Aorta (tissue), 5 donors: ENCODE measurements around the gene TIGD1. TPM values are rescaled to one million over a fixed set of nuclear protein-coding genes. Genes with fewer than 3 reads are reported as not detected.

Source experiments
- ATAC-seq: fragments of 200-7000 bp; cut with Tn5 transposase; one replicate; pipeline ENCODE4 v1.9.1; 2022; ENCODE audit warnings: moderate library complexity; ENCODE audit not compliant: low FRiP score
- DNase-seq, 2 donors: peaks; one replicate each; pipeline ENCODE4 v3.0.0-alpha.2; 2020
- H3K27ac ChIP-seq, 2 donors: one replicate each; pipeline ENCODE4 v1.5.1; 2013; ENCODE audit warnings: low read length in 2 of 2, mild to moderate bottlenecking in 2 of 2, moderate library complexity in 2 of 2, control low read depth in 1 of 2, inconsistent platforms in 1 of 2, low read depth in 1 of 2
- H3K27me3 ChIP-seq, 2 donors: one replicate each; pipeline ENCODE4 v1.6.1; 2013; ENCODE audit warnings: control low read depth in 1 of 2, low read length in 1 of 2, mild to moderate bottlenecking in 1 of 2, moderate library complexity in 1 of 2; ENCODE audit not compliant: insufficient read depth in 2 of 2, control insufficient read depth in 1 of 2
- H3K36me3 ChIP-seq, 2 donors: one replicate each; pipeline ENCODE4 v1.6.1; 2013; ENCODE audit warnings: control low read depth in 1 of 2, low read length in 1 of 2, mild to moderate bottlenecking in 1 of 2; ENCODE audit not compliant: insufficient read depth in 2 of 2, control insufficient read depth in 1 of 2
- H3K4me1 ChIP-seq, 2 donors: one replicate each; pipeline ENCODE4 v1.6.1; 2013; ENCODE audit warnings: low read length in 2 of 2, control low read depth in 1 of 2, mild to moderate bottlenecking in 1 of 2, moderate library complexity in 1 of 2; ENCODE audit not compliant: insufficient read depth in 2 of 2, control insufficient read depth in 1 of 2
- H3K4me3 ChIP-seq, 2 donors: one replicate each; pipeline ENCODE4 v1.5.1; 2013; ENCODE audit warnings: low read length in 2 of 2, control low read depth in 1 of 2, mild to moderate bottlenecking in 1 of 2
- H3K9me3 ChIP-seq: one replicate; pipeline ENCODE4 v1.6.1; 2013; ENCODE audit warnings: mild to moderate bottlenecking, low read length; ENCODE audit not compliant: control insufficient read depth
- WGBS, 2 donors: extraction: QIAGEN DNeasy Blood & Tissue Kit; methylation state at CpG; one replicate each; pipeline ENCODE4 v1.1.7; 2013; 5-methylcytosine and 5-hydroxymethylcytosine counted together
- intact Hi-C, 2 donors: fragments of 100-400 bp; cut with DNase I; formaldehyde crosslinking; loops; one replicate each; pipeline versions ENCODE4 v1.14.2 to v1.15.0; 2022
- polyA plus RNA-seq, 2 donors: library from polyadenylated mRNA; stranded (reverse); fragments of 200-250 nt; gene quantifications; one replicate each; pipeline ENCODE4 v1.2.3, GENCODE V29; 2013
- total RNA-seq, 2 donors: library from RNA; stranded (reverse); fragmentation: NEBNext Ultra II Directional; extraction: Animal tissue kit (Norgen Biotek cat#: 25700); gene quantifications; one replicate each; pipeline ENCODE4 v1.2.1, GENCODE V29; 2021
- donor health status: healthy with polysubstance abuse.
- donor health status: Bipolar disorder and iron deficiency.
- donor health status: DM: no; HTN: no; CAD: no.
- donor health status: DM: no; HTN: no; CAD: no.
- donor health status: DM: yes; HTN: yes; CAD: no.

The TIGD1 gene
- total and polyA plus RNA-seq, 4 donors: 0.50 to 3.3 (median 2.1) TPM

DNA sequence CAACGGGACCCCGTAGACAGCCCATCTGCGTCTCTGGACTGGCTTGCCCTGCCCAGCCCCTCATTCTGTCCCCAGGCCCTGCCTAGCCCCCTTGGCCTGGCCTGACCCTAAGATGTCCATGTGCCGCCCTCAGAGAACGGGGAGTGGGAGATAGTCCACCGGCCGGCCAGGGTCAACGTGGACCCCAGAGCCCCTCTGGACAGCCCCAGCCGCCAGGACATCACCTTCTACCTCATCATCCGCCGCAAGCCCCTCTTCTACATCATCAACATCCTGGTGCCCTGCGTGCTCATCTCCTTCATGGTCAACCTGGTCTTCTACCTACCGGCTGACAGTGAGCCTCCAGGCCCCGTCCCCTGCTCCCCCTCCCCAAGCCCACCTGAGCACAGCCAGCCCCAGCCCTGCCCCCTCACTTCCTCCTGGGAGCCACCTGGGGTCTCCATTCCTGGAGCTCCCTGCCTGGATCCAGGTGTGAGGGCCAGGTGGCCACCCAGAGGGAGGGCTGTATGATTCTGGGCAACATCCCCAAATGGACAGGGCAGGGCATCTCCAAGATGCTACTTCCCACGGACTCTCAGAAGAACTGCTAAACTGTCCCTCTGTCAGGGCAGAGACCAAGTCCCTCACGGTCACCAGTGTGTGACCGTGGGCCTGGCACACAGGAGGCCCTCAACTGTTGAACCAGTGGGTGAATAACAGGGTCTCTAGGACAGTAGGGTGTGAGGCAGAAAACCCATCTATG is 20.4 kb downstream of the TIGD1 start:
- Histone ChIP-seq H3K36me3 (no peaks in the 10 kb centered on the region), H3K27ac (no peak overlapping the region), H3K4me3 (no peak overlapping the region), H3K27me3 (no peaks in the 10 kb centered on the region), H3K4me1 (no peaks in the 10 kb centered on the region), H3K9me3 (no peaks in the 10 kb centered on the region)
- intact Hi-C loops: loop anchor here in 1 of 2 donors (10.0 kb wide), 1 partner anchor 625 kb away; no protein-coding TSS in a partner anchor
- DNase-seq (peak; percentile 35 to 70), ATAC-seq (no peak)
- 90 to 92% methylated on average over 17 of the region's 17 CpGs for WGBS, 2 donors

DNA sequence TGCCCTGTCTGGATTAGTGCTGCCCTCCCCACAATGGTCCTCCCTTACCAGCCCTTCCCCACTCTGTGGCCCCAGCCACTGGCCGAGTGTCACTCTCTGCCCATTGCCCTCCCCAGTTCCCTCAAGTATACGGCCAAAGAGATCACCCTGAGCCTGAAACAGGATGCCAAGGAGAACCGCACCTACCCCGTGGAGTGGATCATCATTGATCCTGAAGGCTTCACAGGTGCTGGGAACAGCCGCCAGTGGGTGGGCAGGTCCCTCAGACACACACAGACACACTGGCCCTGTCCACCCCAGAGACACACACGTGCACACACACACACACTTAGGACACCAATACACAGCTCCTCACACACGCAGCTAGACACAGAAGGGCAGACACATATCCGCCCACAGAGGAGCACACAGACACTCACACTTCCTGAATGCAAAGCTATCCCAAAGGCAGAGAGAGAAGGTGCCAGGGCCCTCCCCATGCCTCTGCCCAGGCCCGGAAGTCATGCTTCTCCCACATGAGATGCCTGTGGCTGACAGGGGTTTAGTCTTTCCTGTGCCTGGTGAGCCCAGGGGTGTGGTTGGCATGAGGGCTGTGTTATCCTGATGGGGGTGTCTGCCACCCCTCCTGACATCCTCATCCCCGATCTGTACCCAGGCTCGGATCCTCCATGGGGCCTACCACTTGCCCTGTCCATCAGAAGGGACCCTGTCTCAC is 21.5 kb downstream of the TIGD1 start:
- intact Hi-C loops: loop anchor here in 1 of 2 donors (10.0 kb wide), 1 partner anchor 624 kb away; no protein-coding TSS in a partner anchor
- DNase-seq: peak; percentile 38 to 50
- no peaks in the 10 kb centered on the region for H3K36me3 ChIP-seq
- no peak for ATAC-seq
- no peaks in the 10 kb centered on the region for H3K27me3 ChIP-seq
- 80 to 84% methylated on average over 11 of the region's 11 CpGs for WGBS, 2 donors
- no peak overlapping the region for H3K27ac ChIP-seq
- H3K4me1 ChIP-seq: no peaks in the 10 kb centered on the region
- H3K9me3 ChIP-seq: no peaks in the 10 kb centered on the region
- H3K4me3 ChIP-seq: no peak overlapping the region

DNA sequence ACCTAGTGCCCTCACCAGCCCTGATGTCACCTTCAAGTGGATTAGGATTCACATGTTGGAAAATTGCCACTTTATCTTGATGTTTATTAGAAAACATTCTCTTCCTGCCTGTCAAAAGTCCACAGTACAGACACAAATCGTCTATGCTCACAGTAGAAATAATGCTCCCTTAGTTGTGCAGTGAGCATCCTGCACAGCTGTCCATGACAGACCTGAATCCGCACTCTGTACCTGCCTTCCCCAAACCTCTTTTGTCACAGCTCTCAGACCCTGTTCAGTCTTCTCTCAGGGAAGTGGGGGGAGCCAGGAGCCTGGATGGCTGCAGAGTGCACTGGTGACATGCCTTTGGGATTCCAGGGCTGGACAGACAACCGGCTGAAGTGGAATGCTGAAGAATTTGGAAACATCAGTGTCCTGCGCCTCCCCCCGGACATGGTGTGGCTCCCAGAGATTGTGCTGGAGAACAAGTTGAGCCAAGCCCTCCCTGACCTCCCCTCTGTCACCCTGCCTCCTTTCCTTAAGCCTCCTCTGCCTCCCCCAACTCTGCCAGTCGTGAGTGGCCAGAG is 22.4 kb downstream of the TIGD1 start:
- Histone ChIP-seq H3K36me3 (no peaks in the 10 kb centered on the region), H3K27ac (no peak overlapping the region), H3K4me1 (no peaks in the 10 kb centered on the region), H3K9me3 (no peaks in the 10 kb centered on the region), H3K27me3 (no peaks in the 10 kb centered on the region), H3K4me3 (no peak overlapping the region)
- no peak for DNase-seq
- ATAC-seq: no peak
- intact Hi-C loops: loop anchor here in 1 of 2 donors (10.0 kb wide), 1 partner anchor 623 kb away; no protein-coding TSS in a partner anchor
- WGBS, 2 donors: 77 to 81% methylated on average over 6 of the region's 6 CpGs

DNA sequence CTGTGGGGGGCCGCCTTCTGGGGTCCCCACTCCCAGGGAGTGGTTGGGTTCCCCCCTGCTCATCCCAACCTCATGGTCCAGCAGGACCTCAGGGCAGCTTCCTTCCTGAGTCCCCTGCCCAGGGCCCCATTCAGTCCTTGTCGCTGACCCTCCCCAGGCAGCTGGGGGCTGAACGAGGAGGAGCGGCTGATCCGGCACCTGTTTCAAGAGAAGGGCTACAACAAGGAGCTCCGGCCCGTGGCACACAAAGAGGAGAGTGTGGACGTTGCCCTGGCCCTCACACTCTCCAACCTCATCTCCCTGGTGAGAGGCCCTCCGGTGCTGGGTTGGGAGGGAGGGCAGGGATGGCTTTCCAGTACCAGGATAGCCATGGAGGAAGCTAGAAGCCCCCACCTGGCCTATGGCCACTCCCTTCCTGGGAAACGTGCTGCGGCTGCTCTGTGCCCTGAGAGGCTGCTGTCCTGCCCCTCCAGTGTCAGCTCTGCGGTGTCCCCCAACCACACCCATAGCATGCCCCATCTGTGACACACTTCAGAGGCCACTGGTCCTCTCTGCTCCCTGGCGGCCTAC is 23.9 kb downstream of the TIGD1 start:
- no peak overlapping the region for H3K4me3 ChIP-seq
- no peaks in the 10 kb centered on the region for H3K36me3 ChIP-seq
- ATAC-seq (no peak), DNase-seq (no peak)
- no peak overlapping the region for H3K27ac ChIP-seq
- 77 to 83% methylated on average over 12 to 13 of the region's 13 CpGs for WGBS, 2 donors
- H3K27me3 ChIP-seq: no peaks in the 10 kb centered on the region
- H3K4me1 ChIP-seq: no peaks in the 10 kb centered on the region
- no peaks in the 10 kb centered on the region for H3K9me3 ChIP-seq
- intact Hi-C loops: loop anchor here in 1 of 2 donors (10.0 kb wide), 1 partner anchor 622 kb away; no protein-coding TSS in a partner anchor

DNA sequence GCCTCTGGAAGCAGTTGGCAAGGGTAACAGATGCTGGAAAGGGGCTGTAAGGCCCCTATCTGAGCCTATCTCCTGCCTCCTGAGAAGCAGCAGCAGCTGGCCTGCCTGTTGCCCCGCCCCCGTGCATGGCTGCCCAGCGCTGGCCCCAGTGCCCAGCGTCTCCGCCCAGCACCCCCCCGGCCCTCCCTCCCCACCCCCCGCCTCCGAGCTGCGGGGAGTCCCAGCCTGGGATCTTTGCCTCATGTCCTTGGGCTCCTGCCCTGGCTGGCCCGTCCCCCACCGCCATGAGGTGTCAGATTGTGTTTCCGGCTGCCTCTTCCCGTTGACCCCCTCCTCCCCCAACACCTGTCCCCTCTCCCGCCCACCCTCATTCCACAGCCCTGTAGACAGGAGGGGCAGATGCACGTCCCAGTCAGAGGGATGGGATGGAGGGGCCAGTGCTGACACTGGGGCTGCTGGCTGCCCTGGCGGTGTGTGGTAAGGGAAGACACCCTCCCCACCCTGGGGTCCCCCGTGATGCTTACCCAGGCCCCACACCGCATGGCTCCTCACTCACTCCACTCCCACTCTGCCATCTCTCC is 24.5 kb downstream of the TIGD1 start, which contains the start of gene CHRND:
Gene CHRND, plus strand, starts transcription at position 370 of the 581 bp plus-strand sequence. Its CDS starts 56 bp downstream, at position 426.
- Histone ChIP-seq H3K36me3 (no peaks in the 10 kb centered on the region), H3K9me3 (no peaks in the 10 kb centered on the region), H3K4me1 (no peaks in the 10 kb centered on the region), H3K27ac (no peak within 1 kb of the TSS), H3K4me3 (no peak within 1 kb of the TSS), H3K27me3 (no peaks in the 10 kb centered on the region)
- ATAC-seq: no peak
- DNase-seq: no peak
- WGBS, 2 donors: 18 to 20% methylated on average over 13 to 18 of the region's 18 CpGs
- intact Hi-C loops: loop anchor here in 1 of 2 donors (10.0 kb wide), 1 partner anchor 621 kb away; no protein-coding TSS in a partner anchor

DNA sequence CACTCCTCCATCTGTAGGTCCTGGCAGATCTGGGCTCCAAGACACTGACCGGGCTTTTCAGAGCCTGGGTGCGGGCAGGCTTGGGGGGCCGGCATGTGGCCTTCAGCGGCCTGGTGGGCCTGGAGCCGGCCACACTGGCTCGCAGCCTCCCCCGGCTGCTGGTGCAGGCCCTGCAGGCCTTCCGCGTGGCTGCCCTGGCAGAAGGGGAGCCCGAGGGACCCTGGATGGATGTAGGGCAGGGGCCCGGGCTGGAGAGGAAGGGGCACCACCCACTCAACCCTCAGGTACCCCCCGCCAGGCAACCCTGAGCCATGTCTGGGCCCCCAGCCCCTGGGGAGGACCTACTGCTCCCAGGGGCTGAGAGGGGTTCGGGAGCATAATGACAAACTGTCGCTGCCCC is 25.2 kb downstream of the TIGD1 start:
- intact Hi-C loops: loop anchor here in 1 of 2 donors (10.0 kb wide), 1 partner anchor 620 kb away; no protein-coding TSS in a partner anchor
- 78 to 82% methylated on average over 13 to 14 of the region's 14 CpGs for WGBS, 2 donors
- Histone ChIP-seq H3K27me3 (no peaks in the 10 kb centered on the region), H3K36me3 (no peaks in the 10 kb centered on the region), H3K4me3 (no peak overlapping the region), H3K27ac (no peak overlapping the region), H3K9me3 (no peaks in the 10 kb centered on the region), H3K4me1 (no peaks in the 10 kb centered on the region)
- ATAC-seq (no peak), DNase-seq (no peak)

DNA sequence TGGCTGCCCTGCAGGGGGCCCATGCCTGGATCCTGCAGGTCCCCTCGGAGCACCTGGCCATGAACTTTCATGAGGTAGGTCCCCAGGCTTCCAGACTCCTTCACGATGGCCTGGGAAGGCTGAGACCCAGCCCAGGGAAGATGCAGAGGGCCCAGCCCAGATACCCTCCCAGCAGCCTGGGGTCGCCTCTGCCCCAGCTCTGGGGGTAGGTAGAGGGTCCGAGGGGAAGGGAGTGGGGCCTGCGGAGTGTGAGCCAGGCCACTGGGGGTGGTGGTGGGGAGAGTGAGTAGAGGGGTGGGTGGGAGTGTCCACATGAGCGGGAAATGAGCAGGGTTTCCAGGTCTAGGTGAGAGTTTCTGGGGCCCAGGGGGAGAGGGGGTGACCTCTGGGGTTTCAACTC is 25.6 kb downstream of the TIGD1 start:
- Histone ChIP-seq H3K9me3 (no peaks in the 10 kb centered on the region), H3K36me3 (no peaks in the 10 kb centered on the region), H3K27ac (no peak overlapping the region), H3K4me1 (no peaks in the 10 kb centered on the region), H3K4me3 (no peak overlapping the region), H3K27me3 (no peaks in the 10 kb centered on the region)
- 67 to 69% methylated on average over 5 to 6 of the region's 6 CpGs for WGBS, 2 donors
- ATAC-seq (no peak), DNase-seq (no peak)
- intact Hi-C loops: loop anchor here in 1 of 2 donors (10.0 kb wide), 1 partner anchor 620 kb away; no protein-coding TSS in a partner anchor
